PC-3 (cell line): ENCODE data around the gene SYVN1. TPM values are rescaled to one million over a fixed set of nuclear protein-coding genes. Genes with fewer than 3 reads are reported as not detected.
"Not testable (repeated sequence)": the region's sequence is repeated elsewhere in the genome, so short reads cannot be mapped to it uniquely, and the experiment has no call there.

Experiments used
- ATAC-seq: fragments of 200-7000 bp; cut with Tn5 transposase; 2 replicates; pipeline ENCODE4 v1.9.1; 2020; ENCODE audit warnings: mild to moderate bottlenecking, moderate library complexity
- BruUV-seq: library from RNA; stranded (reverse); fragments of 400-500 nt; replicated peaks from 2 replicates; lab custom pipeline; 2021; lab: Mats Ljungman, UMichigan
- CTCF ChIA-PET: fragments of 300-600 bp; sonication (Branson Sonifier 250); formaldehyde crosslinking; loops from one replicate; lab custom pipeline; 2022; ENCODE audit warnings: antibody characterized with exemption; lab: Charles Lee
- POLR2A ChIA-PET: fragments of 300-600 bp; sonication (Branson Sonifier 250); formaldehyde crosslinking; loops from one replicate; lab custom pipeline; 2022; ENCODE audit warnings: antibody characterized with exemption; ENCODE audit not compliant: unreplicated experiment; lab: Charles Lee
- DNase-seq: peaks from one replicate; pipeline ENCODE4 v3.0.0-alpha.2; 2015
- H2AFZ ChIP-seq: fragments of 300-600 bp; sonication (generic); 2 replicates; pipeline ENCODE4 v1.6.0; 2016; ENCODE audit warnings: antibody characterized with exemption, low read length
- H3F3A ChIP-seq: fragments of 300-600 bp; sonication (generic); one replicate; pipeline ENCODE4 v1.6.0; 2017; ENCODE audit warnings: antibody characterized with exemption, low read length, control low read depth, mild to moderate bottlenecking; ENCODE audit not compliant: unreplicated experiment
- H3K27ac ChIP-seq: fragments of 300-600 bp; sonication (generic); 2 replicates; pipeline ENCODE4 v1.5.1; 2016; ENCODE audit warnings: mild to moderate bottlenecking, low read length
- H3K27me3 ChIP-seq: fragments of 300-600 bp; sonication (generic); 2 replicates; pipeline ENCODE4 v1.6.1; 2016; ENCODE audit warnings: low read length, mixed read lengths
- H3K36me3 ChIP-seq: fragments of 300-600 bp; sonication (generic); 2 replicates; pipeline ENCODE4 v1.6.1; 2016; ENCODE audit warnings: low read depth, mixed run types, low read length, mixed read lengths
- H3K4me1 ChIP-seq: fragments of 300-600 bp; sonication (generic); 2 replicates; pipeline ENCODE4 v1.5.1; 2016; ENCODE audit warnings: low read length; ENCODE audit not compliant: insufficient read depth
- H3K4me2 ChIP-seq: fragments of 300-600 bp; sonication (generic); 2 replicates; pipeline ENCODE4 v1.6.0; 2016; ENCODE audit warnings: low read length
- H3K4me3 ChIP-seq: fragments of 300-600 bp; sonication (generic); 2 replicates; pipeline ENCODE4 v1.5.1; 2016; ENCODE audit warnings: mild to moderate bottlenecking, low read length, mixed read lengths
- H3K79me2 ChIP-seq: fragments of 300-600 bp; sonication (generic); 2 replicates; pipeline ENCODE4 v1.6.1; 2017; ENCODE audit warnings: low read length, mixed read lengths
- H3K9ac ChIP-seq: fragments of 300-600 bp; sonication (generic); 2 replicates; pipeline ENCODE4 v1.6.0; 2016; ENCODE audit warnings: mild to moderate bottlenecking, low read length
- H3K9me2 ChIP-seq: fragments of 300-600 bp; sonication (generic); replicated peaks from 2 replicates; pipeline ENCODE4 v1.6.1; 2016; ENCODE audit warnings: mixed run types, low read length, mixed read lengths
- H3K9me3 ChIP-seq: fragments of 300-600 bp; sonication (generic); 2 replicates; pipeline ENCODE4 v1.6.1; 2016; ENCODE audit warnings: low read length, mixed read lengths
- H4K20me1 ChIP-seq: fragments of 300-600 bp; sonication (generic); 2 replicates; pipeline ENCODE4 v1.6.1; 2016; ENCODE audit warnings: low read length, mixed read lengths
- EZH2 ChIP-seq: fragments of 300-600 bp; sonication (generic); IDR thresholded peaks from one replicate; pipeline ENCODE4 v1.6.1; 2017; ENCODE audit warnings: antibody characterized with exemption, mild to moderate bottlenecking, low read length; ENCODE audit not compliant: unreplicated experiment
- EZH2phosphoT487 ChIP-seq: fragments of 300-600 bp; sonication (generic); IDR thresholded peaks from 2 replicates; pipeline ENCODE4 v1.6.1; 2018; ENCODE audit warnings: mild to moderate bottlenecking, antibody characterized with exemption, low read length, borderline replicate concordance
- intact Hi-C: fragments of 100-400 bp; cut with micrococcal nuclease; formaldehyde crosslinking; loops from 2 replicates; pipeline ENCODE4 v1.9.0; 2023
- total RNA-seq: library from RNA; depleted of rRNA; stranded (reverse); fragments of >200 nt; gene quantifications from 2 replicates; pipeline ENCODE4 v1.2.3, GENCODE V29; 2014
- TF ChIP-seq, protein P1 (sequence below): fragments of 300-600 bp; sonication (generic); conservative IDR thresholded peaks from 2 replicates; pipeline ENCODE4 v1.5.1; 2017; ENCODE audit warnings: antibody characterized with exemption, low read depth, mild to moderate bottlenecking, low read length

SYVN1 gene
- total RNA-seq, 1 experiment from 2014 or later, result 22.3 TPM

DNA sequence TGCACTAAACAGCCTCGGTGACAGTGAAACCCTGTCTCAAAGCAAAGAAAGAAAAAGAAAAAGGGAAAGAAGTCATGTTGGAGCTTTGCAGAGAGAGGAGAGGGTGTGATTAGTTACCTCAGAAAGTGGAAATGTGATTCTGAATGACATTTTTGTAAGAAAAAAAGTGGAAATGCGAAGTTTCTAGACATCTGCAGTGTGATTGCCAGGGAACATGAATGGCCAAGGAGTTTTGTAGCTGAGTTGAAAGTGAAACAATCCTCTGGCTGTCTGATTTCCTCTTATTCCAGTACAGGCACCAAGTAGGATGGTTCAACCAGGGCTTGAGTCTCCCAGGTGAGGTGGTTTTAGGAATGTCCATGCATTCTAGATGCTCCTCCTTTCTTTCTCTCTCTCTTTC lies 17.8 kb upstream of the SYVN1 start:
- no peaks in the 10 kb centered on the region for H3F3A ChIP-seq
- no peaks in the 10 kb centered on the region for H3K27me3 ChIP-seq
- ATAC-seq, result no peak
- H3K9me3 ChIP-seq, result no peaks in the 10 kb centered on the region
- ChIA-PET CTCF (no interaction called here), POLR2A (no interaction called here)
- H3K9ac ChIP-seq, result no peak overlapping the region
- DNase-seq, result no peak
- no peak overlapping the region for H2AFZ ChIP-seq
- no peak for TF ChIP-seq EZH2phosphoT487
- TF ChIP-seq EZH2, result no peak
- TF ChIP-seq, protein P1, sequence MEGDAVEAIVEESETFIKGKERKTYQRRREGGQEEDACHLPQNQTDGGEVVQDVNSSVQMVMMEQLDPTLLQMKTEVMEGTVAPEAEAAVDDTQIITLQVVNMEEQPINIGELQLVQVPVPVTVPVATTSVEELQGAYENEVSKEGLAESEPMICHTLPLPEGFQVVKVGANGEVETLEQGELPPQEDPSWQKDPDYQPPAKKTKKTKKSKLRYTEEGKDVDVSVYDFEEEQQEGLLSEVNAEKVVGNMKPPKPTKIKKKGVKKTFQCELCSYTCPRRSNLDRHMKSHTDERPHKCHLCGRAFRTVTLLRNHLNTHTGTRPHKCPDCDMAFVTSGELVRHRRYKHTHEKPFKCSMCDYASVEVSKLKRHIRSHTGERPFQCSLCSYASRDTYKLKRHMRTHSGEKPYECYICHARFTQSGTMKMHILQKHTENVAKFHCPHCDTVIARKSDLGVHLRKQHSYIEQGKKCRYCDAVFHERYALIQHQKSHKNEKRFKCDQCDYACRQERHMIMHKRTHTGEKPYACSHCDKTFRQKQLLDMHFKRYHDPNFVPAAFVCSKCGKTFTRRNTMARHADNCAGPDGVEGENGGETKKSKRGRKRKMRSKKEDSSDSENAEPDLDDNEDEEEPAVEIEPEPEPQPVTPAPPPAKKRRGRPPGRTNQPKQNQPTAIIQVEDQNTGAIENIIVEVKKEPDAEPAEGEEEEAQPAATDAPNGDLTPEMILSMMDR, result no peak
- peaks cover 18% of the 10 kb centered on the region for H3K4me1 ChIP-seq
- no peaks in the 10 kb centered on the region for H4K20me1 ChIP-seq
- H3K9me2 ChIP-seq, result no peaks in the 10 kb centered on the region
- H3K4me3 ChIP-seq, result no peak overlapping the region
- no peaks in the 10 kb centered on the region for H3K36me3 ChIP-seq
- BruUV-seq, result no TSS peak
- H3K4me2 ChIP-seq, result no peak overlapping the region
- intact Hi-C loops, result no loop called here
- H3K79me2 ChIP-seq, result no peaks in the 10 kb centered on the region
- H3K27ac ChIP-seq, result no peak overlapping the region

DNA sequence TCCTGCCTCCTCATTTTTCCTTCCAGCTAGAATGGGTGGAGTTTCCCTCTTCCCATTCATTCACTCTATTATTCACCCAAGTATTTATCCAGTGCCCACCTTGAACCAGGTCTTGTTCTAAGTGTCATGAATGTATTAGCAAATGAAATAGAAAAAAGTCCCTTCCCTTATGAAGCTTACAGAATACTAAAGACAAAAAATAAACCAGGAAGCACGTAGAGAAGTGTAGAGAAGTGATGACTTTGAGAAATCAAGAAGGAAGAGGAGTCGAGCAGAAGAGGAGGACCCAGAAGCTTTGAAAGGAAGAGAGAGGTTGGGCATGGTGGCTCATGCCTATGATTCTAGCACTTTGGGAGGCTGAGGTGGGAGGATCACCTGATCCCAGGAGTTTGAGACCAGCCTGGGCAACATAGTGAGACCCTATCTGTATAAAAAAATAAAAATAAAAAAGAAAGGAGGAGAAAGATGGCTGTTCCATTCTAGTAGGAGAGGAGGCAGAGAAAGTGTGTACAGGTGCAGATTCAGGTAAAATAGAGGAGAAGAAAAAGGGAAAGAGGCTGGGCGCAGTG lies 17.1 kb upstream of the SYVN1 start:
- Histone ChIP-seq H2AFZ (peak overlapping the region; percentile 63; the same call in 1 of the 2 replicates), H3K4me3 (peak overlapping the region; percentile 23; the same call in 1 of the 2 replicates), H4K20me1 (no peaks in the 10 kb centered on the region), H3K4me2 (peak overlapping the region; percentile 74), H3K9ac (no peak overlapping the region), H3F3A (no peaks in the 10 kb centered on the region), H3K27me3 (no peaks in the 10 kb centered on the region), H3K36me3 (no peaks in the 10 kb centered on the region), H3K27ac (peak overlapping the region; percentile 47), H3K9me3 (no peaks in the 10 kb centered on the region), H3K4me1 (peaks cover 18% of the 10 kb centered on the region), H3K79me2 (no peaks in the 10 kb centered on the region), H3K9me2 (no peaks in the 10 kb centered on the region)
- DNase-seq, result no peak
- TF ChIP-seq EZH2, result no peak
- no peak for TF ChIP-seq EZH2phosphoT487
- TF ChIP-seq, protein P1, result no peak
- no peak for ATAC-seq
- BruUV-seq, result no TSS peak
- intact Hi-C loops, result no loop called here
- CTCF ChIA-PET, result no interaction called here
- POLR2A ChIA-PET, result no interaction called here

DNA sequence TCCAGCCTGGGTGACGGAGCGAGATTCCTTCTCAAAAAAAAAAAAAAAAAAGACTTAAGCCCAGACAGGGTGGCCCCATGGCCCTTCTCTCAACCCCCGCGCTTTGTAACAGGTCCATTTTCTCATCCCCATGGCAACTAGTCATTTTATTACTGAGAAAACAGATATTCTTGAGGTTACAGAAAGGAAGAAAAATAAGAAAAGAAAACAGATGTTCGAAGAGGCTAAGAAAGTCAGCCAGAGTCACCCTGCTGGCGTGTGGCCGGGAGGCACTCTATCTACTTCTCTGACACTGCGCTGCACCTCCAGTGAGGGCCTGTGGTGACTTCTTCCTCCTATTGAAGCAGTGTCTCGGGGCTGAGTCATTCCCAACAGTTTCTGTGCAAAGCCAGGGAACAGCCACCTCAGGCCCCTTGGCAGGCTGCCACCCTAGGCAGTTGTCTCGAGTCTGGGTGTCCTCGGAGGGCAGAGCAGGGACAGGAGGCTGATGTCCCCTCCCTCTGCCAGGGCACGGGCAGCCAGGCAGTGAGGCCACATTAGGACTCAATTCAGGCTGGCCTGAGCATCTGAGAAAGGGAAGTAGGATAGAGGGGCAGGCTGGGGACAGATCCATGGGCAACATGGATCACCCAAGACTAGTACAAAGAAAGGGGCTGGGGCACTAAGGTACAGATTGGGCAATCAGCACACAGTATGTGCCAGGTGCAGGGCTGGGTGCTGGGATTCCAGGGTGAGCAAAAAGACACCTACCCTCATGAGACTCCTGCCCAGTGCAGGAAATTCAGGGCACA lies 16.4 kb upstream of the SYVN1 start:
- H3K36me3 ChIP-seq, result no peaks in the 10 kb centered on the region
- H3K9me2 ChIP-seq, result no peaks in the 10 kb centered on the region
- H2AFZ ChIP-seq, result peak overlapping the region; percentile 63
- POLR2A ChIA-PET, result no interaction called here
- H4K20me1 ChIP-seq, result no peaks in the 10 kb centered on the region
- H3K9me3 ChIP-seq, result no peaks in the 10 kb centered on the region
- TF ChIP-seq EZH2phosphoT487 (0 out of 2 replicates have a peak, but pooled peaks have one; percentile 39), EZH2 (no peak)
- CTCF ChIA-PET, result no interaction called here
- intact Hi-C loops, result no loop called here
- H3F3A ChIP-seq, result no peaks in the 10 kb centered on the region
- H3K79me2 ChIP-seq, result no peaks in the 10 kb centered on the region
- no peak overlapping the region for H3K9ac ChIP-seq
- ATAC-seq, result peak; percentile 100
- H3K4me1 ChIP-seq, result peaks cover 18% of the 10 kb centered on the region
- no peaks in the 10 kb centered on the region for H3K27me3 ChIP-seq
- DNase-seq, result peak; percentile 98
- peak overlapping the region; percentile 47 for H3K27ac ChIP-seq
- no TSS peak for BruUV-seq
- peak overlapping the region; percentile 23; the same call in 1 of the 2 replicates for H3K4me3 ChIP-seq
- H3K4me2 ChIP-seq, result peak overlapping the region; percentile 74

DNA sequence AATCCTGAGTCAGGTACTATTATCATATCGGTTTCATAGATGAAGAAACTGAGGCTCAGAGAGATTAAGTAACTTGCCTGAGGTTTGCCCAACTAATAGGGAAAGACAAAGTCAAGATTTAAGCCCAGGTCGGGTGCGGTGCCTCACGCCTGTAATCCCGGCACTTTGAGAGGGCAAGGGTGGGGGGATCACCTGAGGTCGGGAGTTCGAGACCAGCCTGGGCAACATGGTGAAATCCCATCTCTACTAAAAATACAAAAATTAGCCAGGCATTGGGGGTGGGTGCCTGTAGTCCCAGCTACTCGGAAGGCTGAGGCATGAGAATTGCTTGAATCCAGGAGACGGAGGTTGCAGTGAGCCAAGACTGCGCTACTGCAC lies 15.8 kb upstream of the SYVN1 start:
- CTCF ChIA-PET, H3K27me3 ChIP-seq, BruUV-seq, H3K4me3 ChIP-seq, intact Hi-C loops, H3K9me2 ChIP-seq, DNase-seq, H4K20me1 ChIP-seq, H3K36me3 ChIP-seq, H3K9ac ChIP-seq, ATAC-seq, POLR2A ChIA-PET, H3K9me3 ChIP-seq, H3K79me2 ChIP-seq, H3F3A ChIP-seq: not testable (repeated sequence)
- H3K4me1 ChIP-seq, result peaks cover 18% of the 10 kb centered on the region
- H2AFZ ChIP-seq, result 0 out of 2 replicates have a peak overlapping the region, but pooled peaks have one; percentile 63
- H3K27ac ChIP-seq, result peak overlapping the region; percentile 29
- H3K4me2 ChIP-seq, result peak overlapping the region; percentile 74
